Stimulated activated naive CD8-positive, alpha-beta T cell treated with anti-CD3 and anti-CD28 coated beads, Interleukin-15, Interleukin-2, amounts not matched to agents 100 ng/mL and 50 ng/mL, for 24 hours (primary cell): ENCODE measurements around the gene HPCAL4.
A peak's percentile ranks its signal among the peaks of the same experiment; 100 is the strongest.

Experiments used
- H3K27ac Mint-ChIP-seq: one replicate; pipeline ENCODE4 v1.8.0; 2021; ENCODE audit warnings: mild to moderate bottlenecking, mixed read lengths
- H3K27me3 Mint-ChIP-seq: one replicate; pipeline ENCODE4 v1.8.0; 2021; ENCODE audit warnings: mixed read lengths
- H3K36me3 Mint-ChIP-seq: one replicate; pipeline ENCODE4 v1.8.0; 2021; ENCODE audit warnings: low read depth, mixed read lengths
- H3K4me1 Mint-ChIP-seq: one replicate; pipeline ENCODE4 v1.8.0; 2021; ENCODE audit warnings: low read depth, mixed read lengths
- H3K4me3 Mint-ChIP-seq: one replicate; pipeline ENCODE4 v1.8.0; 2021; ENCODE audit warnings: mild to moderate bottlenecking, mixed read lengths
- H3K9me3 Mint-ChIP-seq: one replicate; pipeline ENCODE4 v1.8.0; 2021; ENCODE audit warnings: mixed read lengths

Gene HPCAL4

DNA sequence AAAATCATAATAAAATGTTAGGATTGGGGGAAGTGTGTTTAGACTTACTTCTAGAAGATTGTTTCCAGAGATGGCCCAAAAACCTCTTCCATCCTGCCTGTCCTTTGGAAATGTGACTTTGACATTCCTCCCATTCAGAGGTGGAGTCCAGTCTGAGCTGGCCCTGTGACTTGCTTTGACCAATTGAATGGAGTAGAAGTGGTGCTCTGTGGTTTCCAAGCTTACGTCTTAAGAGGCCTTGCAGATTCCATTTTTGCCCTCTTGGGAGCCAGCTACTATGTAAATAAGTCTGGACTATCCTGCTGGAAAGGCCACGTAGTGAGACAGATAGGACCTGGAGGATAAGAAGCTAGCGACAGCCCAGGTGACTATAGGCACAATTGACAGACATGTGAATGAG, 18.0 kb downstream of the HPCAL4 start:
- H3K4me1 Mint-ChIP-seq: peaks cover 13% of the 10 kb centered on the region
- no peak overlapping the region for H3K4me3 Mint-ChIP-seq
- no peaks in the 10 kb centered on the region for H3K9me3 Mint-ChIP-seq
- H3K27ac Mint-ChIP-seq: no peak overlapping the region
- H3K36me3 Mint-ChIP-seq: no peaks in the 10 kb centered on the region
- peaks cover 38% of the 10 kb centered on the region for H3K27me3 Mint-ChIP-seq

DNA sequence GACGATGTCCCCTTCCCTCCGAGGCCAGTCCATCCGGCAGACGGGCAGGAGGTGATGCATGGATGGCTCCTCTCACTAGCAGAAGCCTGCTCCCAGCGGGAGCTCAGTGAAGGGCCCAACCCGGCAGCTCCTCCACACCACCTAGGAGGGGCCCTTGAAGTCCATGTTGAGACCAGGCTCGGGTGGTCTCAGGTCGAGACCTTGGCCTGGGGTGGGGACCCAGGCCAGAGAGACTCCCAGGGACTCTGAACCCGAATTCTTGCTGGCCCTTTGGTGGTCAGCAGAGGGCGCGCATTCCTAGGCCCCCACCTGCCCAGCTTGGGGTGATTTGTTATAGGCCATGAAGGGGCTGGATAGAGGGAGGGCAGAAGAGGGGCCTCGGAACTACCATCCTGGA, 18.7 kb downstream of the HPCAL4 start:
- Mint-ChIP-seq H3K9me3 (no peaks in the 10 kb centered on the region), H3K4me1 (peaks cover 19% of the 10 kb centered on the region), H3K36me3 (no peaks in the 10 kb centered on the region), H3K27ac (no peak overlapping the region), H3K4me3 (peak overlapping the region; percentile 55), H3K27me3 (peaks cover 40% of the 10 kb centered on the region)

DNA sequence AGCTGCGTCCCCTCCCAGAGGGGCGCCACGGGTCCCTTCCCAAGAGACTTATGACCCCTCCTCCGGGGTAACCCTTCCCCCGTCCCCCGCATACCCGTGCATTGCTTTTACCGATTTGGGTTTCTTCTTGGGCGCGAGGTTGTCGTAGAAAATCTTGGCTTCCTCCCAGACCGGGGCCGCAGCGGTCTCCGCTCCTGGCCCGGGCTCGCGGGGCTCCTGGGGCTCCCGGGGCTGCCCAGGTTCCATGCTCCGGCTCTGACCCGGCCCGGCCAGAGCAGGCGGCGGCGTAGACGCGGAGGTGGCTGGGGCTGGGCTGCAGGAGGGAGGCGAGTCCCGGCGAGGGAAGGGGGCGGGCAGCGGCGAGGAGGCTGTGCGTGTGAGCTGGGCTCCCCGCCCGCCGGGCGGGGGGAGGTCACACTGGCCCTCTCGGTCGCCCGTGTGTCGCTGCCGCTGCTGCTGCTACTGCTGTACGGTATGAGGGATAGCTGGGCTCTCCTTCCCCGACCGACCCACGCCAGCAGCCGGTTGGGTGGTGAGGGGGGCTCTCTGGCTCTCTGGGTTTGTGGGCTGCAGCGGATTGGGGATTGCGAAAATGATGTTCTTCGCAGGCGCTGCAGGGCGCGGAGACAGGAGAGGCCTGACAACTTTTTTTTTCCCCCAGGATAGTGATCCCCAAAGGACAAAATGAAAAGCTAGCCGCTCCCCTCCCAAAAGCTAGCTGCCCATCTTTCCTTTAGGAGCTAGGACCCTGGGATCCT, 19.3 kb downstream of the HPCAL4 start, which contains the start of gene NT5C1A:
TSS of gene NT5C1A (minus strand) at position 315 of the 758 bp plus-strand sequence. CDS start at position 246, 69 bp downstream.
- no peaks in the 10 kb centered on the region for H3K36me3 Mint-ChIP-seq
- H3K9me3 Mint-ChIP-seq: no peaks in the 10 kb centered on the region
- H3K4me3 Mint-ChIP-seq: peak within 1 kb of the TSS; percentile 55
- H3K27me3 Mint-ChIP-seq: peaks cover 42% of the 10 kb centered on the region
- H3K4me1 Mint-ChIP-seq: peaks cover 25% of the 10 kb centered on the region
- H3K27ac Mint-ChIP-seq: no peak within 1 kb of the TSS

DNA sequence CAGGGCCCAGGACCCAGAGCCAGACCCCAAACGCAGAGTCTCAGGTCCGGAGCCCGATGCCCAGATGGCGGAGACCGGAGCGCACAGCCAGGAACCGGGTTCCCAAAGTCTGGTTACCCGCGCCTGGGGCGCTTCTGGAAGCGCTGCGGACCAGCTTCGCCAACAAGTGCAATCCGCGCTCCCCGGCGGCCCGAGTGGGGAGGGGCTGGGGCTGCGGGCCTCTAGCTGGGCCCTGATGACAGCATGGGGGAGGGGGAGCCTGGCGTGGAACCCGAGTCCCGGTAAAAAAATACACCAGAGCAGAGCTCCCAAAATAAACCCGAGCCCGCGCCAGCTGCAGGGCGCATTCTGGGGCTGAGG, 19.8 kb downstream of the HPCAL4 start:
- Mint-ChIP-seq H3K27ac (no peak overlapping the region), H3K27me3 (peaks cover 42% of the 10 kb centered on the region), H3K9me3 (no peaks in the 10 kb centered on the region), H3K36me3 (no peaks in the 10 kb centered on the region), H3K4me3 (no peak overlapping the region), H3K4me1 (peaks cover 31% of the 10 kb centered on the region)

DNA sequence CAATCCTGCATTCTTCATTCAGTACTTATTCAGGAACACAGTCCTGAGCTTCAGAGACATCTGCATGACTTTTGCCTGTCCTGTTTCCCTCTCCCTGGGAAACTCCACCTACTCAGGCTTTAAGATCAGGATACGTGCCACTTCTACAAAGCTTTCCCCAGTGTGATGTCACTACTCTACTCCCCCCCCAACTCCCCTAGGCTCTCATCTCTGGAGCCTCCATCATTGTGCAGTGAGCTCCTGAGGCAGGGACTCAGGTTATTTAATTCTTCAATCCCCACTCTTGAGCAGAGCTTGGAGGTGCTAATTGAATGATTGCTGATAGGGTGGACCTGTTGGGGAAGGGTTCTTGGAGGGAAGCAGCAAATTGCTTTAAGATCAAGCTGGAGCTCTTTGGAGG, 20.5 kb downstream of the HPCAL4 start:
- Mint-ChIP-seq H3K27ac (no peak overlapping the region), H3K36me3 (no peaks in the 10 kb centered on the region), H3K4me3 (peak overlapping the region; percentile 44), H3K27me3 (peaks cover 42% of the 10 kb centered on the region), H3K9me3 (no peaks in the 10 kb centered on the region), H3K4me1 (peaks cover 38% of the 10 kb centered on the region)

DNA sequence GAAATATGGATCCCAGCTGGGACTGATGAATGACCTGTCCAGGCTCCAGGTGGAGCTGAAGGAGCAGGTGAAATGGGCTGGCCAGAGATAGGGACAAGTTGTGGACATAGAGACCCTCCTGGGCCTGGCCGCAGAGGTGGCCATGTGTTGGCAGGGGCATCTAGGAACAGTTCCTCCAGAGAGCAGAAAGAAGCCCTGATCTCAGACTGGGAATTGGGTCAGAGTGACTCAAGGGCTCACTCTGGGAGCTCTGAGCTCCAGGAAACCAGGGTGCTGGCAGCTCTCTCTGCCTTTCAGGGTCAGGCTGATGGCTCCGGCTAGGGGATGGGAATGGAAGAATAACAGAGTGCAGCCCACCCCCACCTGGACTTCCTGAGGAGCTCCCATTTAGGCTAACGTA, 22.3 kb downstream of the HPCAL4 start:
- H3K27me3 Mint-ChIP-seq: peaks cover 35% of the 10 kb centered on the region
- H3K36me3 Mint-ChIP-seq: no peaks in the 10 kb centered on the region
- peaks cover 50% of the 10 kb centered on the region for H3K4me1 Mint-ChIP-seq
- peak overlapping the region; percentile 45 for H3K27ac Mint-ChIP-seq
- H3K9me3 Mint-ChIP-seq: no peaks in the 10 kb centered on the region
- H3K4me3 Mint-ChIP-seq: no peak overlapping the region

DNA sequence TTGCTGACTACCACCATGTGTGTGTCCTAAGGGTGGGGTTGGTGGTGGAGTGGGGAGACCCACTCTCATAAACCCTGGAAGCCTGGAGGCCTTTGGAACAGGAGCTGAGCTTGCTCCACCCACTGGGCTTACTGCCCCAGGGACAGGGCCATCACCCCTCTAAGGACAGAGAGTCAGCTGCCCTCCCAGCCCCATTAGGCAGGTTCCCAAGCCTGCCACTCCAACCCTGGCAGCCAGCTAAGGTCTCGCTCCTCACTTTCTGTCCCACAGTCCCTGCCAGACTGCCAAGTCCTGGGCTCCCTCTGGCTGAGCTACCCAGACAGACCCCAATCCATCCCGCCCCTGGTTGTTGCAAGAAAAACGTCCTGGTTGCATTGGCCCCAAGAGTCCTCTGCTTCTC, 23.1 kb downstream of the HPCAL4 start:
- no peaks in the 10 kb centered on the region for H3K9me3 Mint-ChIP-seq
- H3K4me3 Mint-ChIP-seq: no peak overlapping the region
- H3K4me1 Mint-ChIP-seq: peaks cover 50% of the 10 kb centered on the region
- H3K27me3 Mint-ChIP-seq: peaks cover 34% of the 10 kb centered on the region
- peak overlapping the region; percentile 45 for H3K27ac Mint-ChIP-seq
- no peaks in the 10 kb centered on the region for H3K36me3 Mint-ChIP-seq

DNA sequence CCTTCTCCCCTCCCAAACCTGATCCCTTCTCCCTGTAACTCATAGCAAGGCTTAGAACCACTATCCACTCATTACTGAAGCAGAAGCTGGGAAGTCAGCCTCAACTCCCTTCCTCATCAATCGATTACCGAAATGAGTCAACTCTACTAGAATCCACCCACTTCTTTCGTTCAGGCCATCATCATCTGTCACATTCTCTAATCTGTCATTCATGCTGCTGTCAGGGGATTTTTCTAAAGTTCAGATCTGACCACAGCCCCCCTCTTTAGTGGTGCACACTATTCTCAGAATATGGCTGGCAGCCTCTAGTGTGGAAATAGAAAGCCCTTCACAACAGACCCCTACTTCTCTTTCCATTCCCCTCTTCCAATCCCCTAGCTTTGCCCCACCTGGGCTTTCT, 24.5 kb downstream of the HPCAL4 start:
- Mint-ChIP-seq H3K27me3 (peaks cover 30% of the 10 kb centered on the region), H3K27ac (peak overlapping the region; percentile 82)

DNA sequence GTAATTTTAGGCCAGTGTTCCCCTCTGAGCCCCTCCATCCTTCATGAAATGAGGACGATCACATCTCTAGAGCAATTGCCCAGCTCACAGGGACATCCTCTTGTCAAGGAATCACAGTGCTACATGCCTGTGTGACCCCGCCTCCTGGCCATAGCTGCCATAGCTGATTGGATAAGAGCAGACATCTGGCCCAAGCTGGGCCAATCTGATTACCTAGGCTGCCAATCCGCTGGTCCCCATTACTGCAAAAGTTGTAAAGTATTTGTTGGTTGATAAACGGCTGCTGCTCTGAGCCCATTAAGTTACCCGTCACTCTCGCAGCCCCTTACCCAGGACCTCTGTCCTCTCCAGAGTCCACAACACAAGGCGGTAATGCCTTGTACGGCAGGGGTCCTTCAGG, 27.7 kb downstream of the HPCAL4 start:
- H3K27ac Mint-ChIP-seq: no peak overlapping the region
- H3K36me3 Mint-ChIP-seq: no peaks in the 10 kb centered on the region
- peaks cover 7% of the 10 kb centered on the region for H3K27me3 Mint-ChIP-seq
- peaks cover 41% of the 10 kb centered on the region for H3K4me1 Mint-ChIP-seq
- H3K9me3 Mint-ChIP-seq: no peaks in the 10 kb centered on the region
- H3K4me3 Mint-ChIP-seq: no peak overlapping the region

More for the DNA sequence above, 24.5 kb downstream of the HPCAL4 start:
- Mint-ChIP-seq H3K4me1 (peaks cover 47% of the 10 kb centered on the region), H3K4me3 (peak overlapping the region; percentile 30), H3K36me3 (no peaks in the 10 kb centered on the region), H3K9me3 (no peaks in the 10 kb centered on the region)

DNA sequence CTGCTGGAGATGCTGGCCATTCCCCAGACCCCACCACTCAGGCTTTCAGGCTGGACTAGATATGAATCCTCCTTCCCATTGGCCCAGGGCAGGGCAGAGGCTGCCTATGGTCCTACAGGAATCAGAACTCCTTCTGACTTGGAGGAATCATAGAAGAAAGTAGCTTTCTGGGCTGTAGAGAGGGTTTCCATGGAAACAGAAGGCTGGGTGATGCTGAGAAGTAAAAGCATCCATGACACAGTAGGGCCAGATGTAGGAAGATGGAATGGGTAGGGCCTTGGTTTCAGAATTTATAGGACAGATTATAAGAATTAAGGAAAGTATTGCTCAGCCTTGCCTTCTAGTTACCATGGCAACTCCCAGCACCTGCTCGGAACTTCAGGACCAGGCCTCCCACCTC, 28.4 kb downstream of the HPCAL4 start:
- no peak overlapping the region for H3K4me3 Mint-ChIP-seq
- no peak overlapping the region for H3K27ac Mint-ChIP-seq
- peaks cover 4% of the 10 kb centered on the region for H3K27me3 Mint-ChIP-seq
- peaks cover 37% of the 10 kb centered on the region for H3K4me1 Mint-ChIP-seq
- no peaks in the 10 kb centered on the region for H3K36me3 Mint-ChIP-seq
- no peaks in the 10 kb centered on the region for H3K9me3 Mint-ChIP-seq

DNA sequence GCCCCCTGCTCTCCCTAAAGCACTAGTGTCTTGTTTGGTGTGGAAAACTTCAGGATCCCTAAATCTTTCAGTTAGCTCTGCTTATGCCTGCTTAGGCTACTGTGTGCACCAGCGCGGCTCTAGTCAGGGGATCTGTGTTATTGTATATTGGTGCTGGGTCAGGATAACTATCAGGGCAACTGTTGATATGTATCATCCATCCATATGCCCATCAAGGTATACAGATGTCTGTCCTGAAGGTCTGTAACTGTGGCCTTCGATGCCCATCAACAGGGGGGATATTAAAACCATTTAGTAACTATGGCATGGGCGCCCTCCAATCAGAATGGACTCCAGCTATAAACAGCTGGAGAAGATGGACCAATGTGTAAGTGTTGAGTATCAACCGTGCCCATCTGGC, 31.7 kb downstream of the HPCAL4 start:
- no peaks in the 10 kb centered on the region for H3K27me3 Mint-ChIP-seq
- H3K9me3 Mint-ChIP-seq: no peaks in the 10 kb centered on the region
- H3K4me1 Mint-ChIP-seq: peaks cover 6% of the 10 kb centered on the region
- H3K27ac Mint-ChIP-seq: no peak overlapping the region
- H3K4me3 Mint-ChIP-seq: no peak overlapping the region
- H3K36me3 Mint-ChIP-seq: no peaks in the 10 kb centered on the region

DNA sequence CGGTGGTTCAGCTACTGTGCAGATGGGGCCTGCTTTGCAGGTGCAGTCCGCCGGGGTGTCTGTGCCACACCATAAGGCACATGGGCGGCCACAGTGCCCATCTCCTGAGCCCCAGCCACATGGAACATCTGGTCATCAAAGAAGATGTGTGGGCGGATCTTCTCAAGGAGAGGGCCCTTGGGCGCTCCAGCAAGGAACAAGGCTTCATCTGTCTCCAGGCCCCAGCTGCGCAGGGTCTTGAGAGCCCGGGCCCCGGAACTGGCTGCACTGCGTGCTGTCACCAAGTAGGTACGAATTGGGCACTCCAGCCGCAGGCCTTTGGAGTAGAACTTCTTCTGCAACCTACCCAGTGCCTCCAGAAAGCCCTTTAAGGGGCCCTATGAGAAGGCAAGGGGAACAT, 32.1 kb downstream of the HPCAL4 start:
- peaks cover 5% of the 10 kb centered on the region for H3K4me1 Mint-ChIP-seq
- no peak overlapping the region for H3K4me3 Mint-ChIP-seq
- H3K36me3 Mint-ChIP-seq: no peaks in the 10 kb centered on the region
- peaks cover under 1% of the 10 kb centered on the region for H3K27me3 Mint-ChIP-seq
- H3K9me3 Mint-ChIP-seq: no peaks in the 10 kb centered on the region
- H3K27ac Mint-ChIP-seq: no peak overlapping the region

DNA sequence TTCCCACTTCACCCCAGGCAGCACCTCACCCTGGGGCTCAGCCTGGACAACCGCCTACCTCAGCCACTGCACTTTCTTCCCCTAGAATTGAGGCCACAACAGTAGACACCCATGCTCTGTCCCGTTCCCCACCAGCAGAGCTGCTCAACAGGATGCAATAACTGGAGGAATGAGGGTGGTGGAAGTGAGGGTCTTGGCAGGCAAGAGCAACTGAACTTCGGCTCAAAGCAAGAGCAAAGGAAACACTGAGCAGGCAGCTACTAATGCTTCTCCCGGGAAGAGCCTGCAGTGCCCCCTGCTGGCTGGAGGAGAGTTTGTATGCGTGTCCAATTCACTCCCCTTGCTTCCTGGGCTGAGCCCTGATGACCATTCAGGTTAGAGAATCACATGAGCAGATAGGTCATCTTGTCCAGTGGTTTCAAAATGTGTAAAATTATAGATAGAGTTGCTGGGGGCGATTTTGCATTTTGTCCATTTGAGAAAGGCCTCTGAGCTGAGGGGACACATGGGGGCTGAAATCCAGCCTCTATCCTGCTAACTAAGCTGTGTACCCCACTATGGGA, 33.2 kb downstream of the HPCAL4 start:
- Mint-ChIP-seq H3K27ac (peak overlapping the region; percentile 9), H3K4me3 (no peak overlapping the region), H3K4me1 (peaks cover 5% of the 10 kb centered on the region), H3K9me3 (no peaks in the 10 kb centered on the region), H3K27me3 (peaks cover 5% of the 10 kb centered on the region), H3K36me3 (no peaks in the 10 kb centered on the region)

DNA sequence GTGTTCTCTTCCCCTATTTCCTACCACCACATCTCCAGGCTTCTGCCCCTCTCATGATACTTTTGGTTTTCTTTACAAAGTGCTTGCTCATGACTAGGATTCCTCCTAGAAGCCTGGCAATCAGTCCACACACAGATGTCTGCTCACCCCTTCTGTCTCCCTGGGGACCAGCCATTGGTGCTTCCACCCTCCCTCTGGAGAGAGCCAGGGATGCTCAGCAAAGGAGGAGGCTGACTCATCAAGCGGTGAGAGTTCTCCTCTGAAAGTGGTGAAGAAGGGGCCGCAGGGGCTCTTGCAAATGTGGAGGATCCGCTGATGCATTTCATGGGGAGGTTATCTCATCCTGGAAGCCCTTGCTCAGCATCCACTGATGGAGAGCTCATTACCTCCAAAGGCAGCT, 33.8 kb downstream of the HPCAL4 start:
- peaks cover 5% of the 10 kb centered on the region for H3K27me3 Mint-ChIP-seq

DNA sequence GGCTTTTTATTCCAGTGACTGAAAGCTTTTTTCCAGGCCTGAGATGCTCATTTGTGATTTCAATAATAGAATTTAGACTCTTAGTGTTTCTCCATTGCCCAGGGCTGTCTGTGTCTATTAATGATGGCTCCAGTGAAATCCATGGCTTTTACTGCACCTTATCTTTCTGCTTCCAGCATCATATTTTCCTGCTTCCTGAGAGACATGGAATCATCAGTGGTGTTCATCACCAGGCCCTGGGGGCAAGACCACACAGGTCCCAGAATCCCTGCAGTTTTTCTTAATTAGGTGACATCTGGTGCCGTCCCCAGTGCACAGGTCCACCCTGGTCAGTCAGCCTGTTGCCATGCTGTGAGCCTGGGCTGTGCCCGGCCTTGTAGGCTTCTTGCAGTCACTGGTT, 34.8 kb downstream of the HPCAL4 start:
- no peak overlapping the region for H3K27ac Mint-ChIP-seq
- peaks cover 5% of the 10 kb centered on the region for H3K27me3 Mint-ChIP-seq
- H3K9me3 Mint-ChIP-seq: no peaks in the 10 kb centered on the region
- H3K36me3 Mint-ChIP-seq: no peaks in the 10 kb centered on the region
- H3K4me3 Mint-ChIP-seq: no peak overlapping the region
- H3K4me1 Mint-ChIP-seq: peaks cover 5% of the 10 kb centered on the region

More for the DNA sequence above, 33.8 kb downstream of the HPCAL4 start:
- Mint-ChIP-seq H3K4me1 (peaks cover 5% of the 10 kb centered on the region), H3K27ac (no peak overlapping the region), H3K36me3 (no peaks in the 10 kb centered on the region), H3K9me3 (no peaks in the 10 kb centered on the region), H3K4me3 (no peak overlapping the region)
